Measurements from ENCODE around the gene SUV39H1.

SUV39H1 gene

DNA sequence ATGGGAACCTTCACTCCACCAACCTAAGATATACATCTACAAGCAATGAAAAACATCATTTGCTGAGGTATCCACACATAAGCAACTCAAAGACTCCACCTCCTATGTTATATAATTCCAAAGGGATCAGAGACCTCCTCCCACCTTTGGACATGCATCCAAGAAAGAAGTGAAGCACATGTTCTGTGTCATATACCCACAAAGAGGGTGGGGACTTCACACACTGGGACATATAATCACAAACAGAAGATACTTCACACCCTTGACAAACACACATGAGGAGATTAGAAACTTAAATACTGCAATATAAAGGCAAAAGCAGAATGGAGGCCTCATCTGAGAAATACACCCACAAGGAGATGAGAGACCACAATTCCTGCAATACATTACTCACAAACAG is 25.4 kb downstream of the SUV39H1 start:
- TF ChIP-seq, protein P1, sequence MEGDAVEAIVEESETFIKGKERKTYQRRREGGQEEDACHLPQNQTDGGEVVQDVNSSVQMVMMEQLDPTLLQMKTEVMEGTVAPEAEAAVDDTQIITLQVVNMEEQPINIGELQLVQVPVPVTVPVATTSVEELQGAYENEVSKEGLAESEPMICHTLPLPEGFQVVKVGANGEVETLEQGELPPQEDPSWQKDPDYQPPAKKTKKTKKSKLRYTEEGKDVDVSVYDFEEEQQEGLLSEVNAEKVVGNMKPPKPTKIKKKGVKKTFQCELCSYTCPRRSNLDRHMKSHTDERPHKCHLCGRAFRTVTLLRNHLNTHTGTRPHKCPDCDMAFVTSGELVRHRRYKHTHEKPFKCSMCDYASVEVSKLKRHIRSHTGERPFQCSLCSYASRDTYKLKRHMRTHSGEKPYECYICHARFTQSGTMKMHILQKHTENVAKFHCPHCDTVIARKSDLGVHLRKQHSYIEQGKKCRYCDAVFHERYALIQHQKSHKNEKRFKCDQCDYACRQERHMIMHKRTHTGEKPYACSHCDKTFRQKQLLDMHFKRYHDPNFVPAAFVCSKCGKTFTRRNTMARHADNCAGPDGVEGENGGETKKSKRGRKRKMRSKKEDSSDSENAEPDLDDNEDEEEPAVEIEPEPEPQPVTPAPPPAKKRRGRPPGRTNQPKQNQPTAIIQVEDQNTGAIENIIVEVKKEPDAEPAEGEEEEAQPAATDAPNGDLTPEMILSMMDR (IDR thresholded peaks at IDR 0.05), result no peak
- no peak for TF ChIP-seq ZFX (IDR thresholded peaks at IDR 0.05; ENCODE audit: borderline replicate concordance)

DNA sequence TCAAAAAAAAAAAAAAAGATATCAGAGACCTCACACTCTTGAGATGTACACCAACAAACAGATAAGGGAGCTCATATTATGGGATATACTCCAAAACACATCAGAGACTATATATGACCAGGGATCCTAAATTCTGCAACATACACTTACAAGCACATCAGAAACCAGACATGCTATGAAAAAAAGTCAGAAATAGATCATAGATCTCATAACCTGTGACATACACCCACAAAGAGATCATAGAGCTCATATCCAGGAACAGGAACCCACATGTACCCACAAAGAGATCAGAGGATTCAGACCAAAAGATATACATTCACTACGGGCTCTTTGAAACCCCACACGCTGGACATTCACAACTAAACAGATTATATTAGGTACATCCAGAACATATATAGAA is 30.1 kb downstream of the SUV39H1 start:
- no peak overlapping the region for H3K27ac ChIP-seq
- TF ChIP-seq, protein P1 (IDR thresholded peaks at IDR 0.05), result no peak
- TF ChIP-seq ZFX (IDR thresholded peaks at IDR 0.05; ENCODE audit: borderline replicate concordance), result no peak

More for the DNA sequence above, 25.4 kb downstream of the SUV39H1 start:
- H3K27ac ChIP-seq, result no peak overlapping the region

DNA sequence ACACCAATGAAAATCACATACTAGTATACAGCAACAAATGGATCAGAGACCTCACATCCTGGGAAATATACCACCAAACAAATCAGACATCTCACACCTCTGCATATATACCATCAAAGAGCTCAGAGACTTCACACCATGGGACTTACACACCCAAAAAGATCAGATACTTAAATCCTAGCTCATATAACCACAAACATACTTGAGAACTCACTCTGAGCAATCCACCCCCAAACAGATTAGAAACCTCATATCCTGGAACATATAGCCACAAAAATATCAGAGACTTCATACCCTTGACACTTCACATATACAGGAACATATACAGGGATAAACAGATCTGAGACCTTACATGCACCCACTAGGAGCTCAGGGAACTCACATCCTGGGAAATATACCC is 32.1 kb downstream of the SUV39H1 start:
- no peak overlapping the region for H3K27ac ChIP-seq
- TF ChIP-seq, protein P1 (IDR thresholded peaks at IDR 0.05), result no peak
- TF ChIP-seq ZFX (IDR thresholded peaks at IDR 0.05; ENCODE audit: borderline replicate concordance), result no peak

DNA sequence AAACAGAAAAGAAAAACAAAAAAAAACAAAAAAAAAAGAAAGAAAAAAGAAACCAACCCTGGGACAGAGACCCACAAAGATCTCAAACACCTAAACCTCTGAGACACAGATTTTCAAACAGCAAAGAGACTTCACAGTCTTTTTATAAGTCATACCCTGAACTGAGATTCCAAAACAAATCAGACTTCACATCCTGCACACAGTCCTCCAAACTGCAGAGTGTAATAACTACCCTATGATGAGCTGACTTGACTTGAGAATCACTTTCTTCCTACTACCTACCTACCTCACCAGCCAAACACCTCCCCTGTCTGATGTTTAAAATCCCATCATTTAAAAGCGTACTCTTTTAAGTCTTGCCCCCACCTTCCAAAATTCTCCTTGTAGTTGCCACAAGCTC is 39.8 kb downstream of the SUV39H1 start:
- H3K27ac ChIP-seq, result no peak overlapping the region
- TF ChIP-seq ZFX (IDR thresholded peaks at IDR 0.05; ENCODE audit: borderline replicate concordance), result no peak
- TF ChIP-seq, protein P1 (IDR thresholded peaks at IDR 0.05), result no peak

DNA sequence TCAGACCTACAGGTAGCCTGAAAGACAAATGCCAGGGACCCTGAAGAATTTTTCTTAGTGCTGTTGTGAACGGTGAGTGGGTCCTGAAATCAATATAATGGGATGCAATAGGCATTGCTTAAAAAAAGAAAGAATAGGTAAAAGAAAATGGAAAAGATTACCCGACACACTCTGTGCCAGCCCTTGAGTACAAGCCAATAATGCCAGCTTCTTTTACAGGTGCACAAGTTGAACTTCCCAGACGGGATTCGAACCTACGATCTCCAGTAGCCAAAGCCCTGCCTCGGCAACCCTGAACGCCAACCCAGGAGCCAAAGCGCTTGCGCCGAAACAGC is 40.3 kb downstream of the SUV39H1 start:
- TF ChIP-seq ZFX (IDR thresholded peaks at IDR 0.05; ENCODE audit: borderline replicate concordance), result no peak
- TF ChIP-seq, protein P1 (IDR thresholded peaks at IDR 0.05), result no peak
- H3K27ac ChIP-seq, result peak overlapping the region; percentile 86

DNA sequence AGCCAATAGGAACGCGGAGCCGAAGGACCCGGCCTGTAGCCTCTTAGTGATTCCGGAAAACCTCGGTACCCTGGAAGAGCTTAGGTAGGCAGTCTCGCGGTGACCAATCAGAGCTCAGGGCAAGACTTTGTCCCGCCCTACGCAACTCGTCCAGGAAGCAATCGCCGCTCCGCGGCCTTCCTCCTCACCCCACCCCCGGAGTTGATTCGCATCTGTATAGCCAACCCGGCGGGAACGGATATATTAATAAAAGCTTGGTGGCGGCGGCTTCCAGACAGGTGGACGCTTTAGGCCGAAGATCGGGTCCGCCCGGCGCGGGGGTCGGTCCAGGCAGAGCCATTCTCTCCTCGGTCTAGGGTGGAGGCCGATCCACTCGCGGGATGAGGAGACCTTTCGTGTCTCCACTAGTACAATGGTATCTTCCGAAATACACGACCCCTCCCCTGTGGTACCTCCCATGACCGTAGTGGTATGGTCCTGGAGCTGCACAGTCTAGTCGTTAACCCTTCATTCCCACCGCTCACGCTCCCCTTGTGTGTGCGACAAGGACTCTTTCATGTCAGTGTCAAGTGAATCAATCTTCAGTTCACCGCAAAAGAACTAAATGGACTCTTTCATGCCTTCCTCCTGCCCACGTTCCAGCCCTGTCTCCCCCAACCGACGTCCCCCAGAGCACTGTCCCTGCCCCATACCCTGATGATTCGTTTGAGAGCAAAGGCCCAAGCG is 40.8 kb downstream of the SUV39H1 start:
- TF ChIP-seq, protein P1 (IDR thresholded peaks at IDR 0.05), result no peak
- TF ChIP-seq ZFX (IDR thresholded peaks at IDR 0.05; ENCODE audit: borderline replicate concordance), result no peak
- H3K27ac ChIP-seq, result peak overlapping the region; percentile 86

DNA sequence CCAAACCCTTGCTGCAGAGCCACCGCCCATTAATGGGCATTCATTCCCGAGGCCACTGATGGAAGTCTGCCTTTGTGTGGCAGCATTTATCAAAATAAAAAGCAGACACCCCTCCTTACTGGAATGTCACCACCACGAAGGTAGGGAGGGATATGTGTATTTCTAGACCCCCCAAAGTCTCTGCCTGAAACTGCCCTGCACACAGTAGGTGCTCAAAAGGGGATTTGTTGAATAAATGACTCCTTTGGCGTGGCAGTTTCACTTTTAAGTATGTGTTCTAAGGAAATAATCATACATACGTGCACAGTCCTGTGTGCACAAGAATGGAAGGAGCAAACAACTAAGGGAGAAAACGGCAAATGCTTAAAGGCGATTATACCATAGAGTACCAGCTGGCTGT is 41.4 kb downstream of the SUV39H1 start:
- TF ChIP-seq, protein P1 (IDR thresholded peaks at IDR 0.05), result no peak
- peak overlapping the region; percentile 86 for H3K27ac ChIP-seq

Data from 22Rv1 (cell line).